HFF-Myc (cell line): ENCODE measurements around the gene RNF2.

Experiments
- DNase-seq: peaks from one replicate; pipeline ENCODE4 v3.0.0-alpha.2; 2011; ENCODE audit warnings: low read depth; ENCODE audit errors: extremely low read depth
- H3K4me3 ChIP-seq: replicated peaks from 2 replicates; pipeline ENCODE4 v1.5.1; 2011; ENCODE audit warnings: low read depth, mild to moderate bottlenecking, control low read depth, low read length
- TF ChIP-seq, protein P1 (sequence below): IDR thresholded peaks from 2 replicates; pipeline ENCODE4 v1.5.1; 2012; ENCODE audit warnings: mild to moderate bottlenecking, low read depth, low read length, control low read depth; ENCODE audit errors: missing control alignments

Gene RNF2

GRCh38 chr1:185137896-185138545 lies 92.7 kb downstream of the RNF2 start:
- H3K4me3 ChIP-seq = no peak overlapping the region
- TF ChIP-seq, protein P1, sequence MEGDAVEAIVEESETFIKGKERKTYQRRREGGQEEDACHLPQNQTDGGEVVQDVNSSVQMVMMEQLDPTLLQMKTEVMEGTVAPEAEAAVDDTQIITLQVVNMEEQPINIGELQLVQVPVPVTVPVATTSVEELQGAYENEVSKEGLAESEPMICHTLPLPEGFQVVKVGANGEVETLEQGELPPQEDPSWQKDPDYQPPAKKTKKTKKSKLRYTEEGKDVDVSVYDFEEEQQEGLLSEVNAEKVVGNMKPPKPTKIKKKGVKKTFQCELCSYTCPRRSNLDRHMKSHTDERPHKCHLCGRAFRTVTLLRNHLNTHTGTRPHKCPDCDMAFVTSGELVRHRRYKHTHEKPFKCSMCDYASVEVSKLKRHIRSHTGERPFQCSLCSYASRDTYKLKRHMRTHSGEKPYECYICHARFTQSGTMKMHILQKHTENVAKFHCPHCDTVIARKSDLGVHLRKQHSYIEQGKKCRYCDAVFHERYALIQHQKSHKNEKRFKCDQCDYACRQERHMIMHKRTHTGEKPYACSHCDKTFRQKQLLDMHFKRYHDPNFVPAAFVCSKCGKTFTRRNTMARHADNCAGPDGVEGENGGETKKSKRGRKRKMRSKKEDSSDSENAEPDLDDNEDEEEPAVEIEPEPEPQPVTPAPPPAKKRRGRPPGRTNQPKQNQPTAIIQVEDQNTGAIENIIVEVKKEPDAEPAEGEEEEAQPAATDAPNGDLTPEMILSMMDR = no peak
- DNase-seq = no peak

GRCh38 chr1:185139246-185139645 lies 93.9 kb downstream of the RNF2 start:
- H3K4me3 ChIP-seq = no peak overlapping the region
- TF ChIP-seq, protein P1 = no peak
- DNase-seq = no peak

GRCh38 chr1:185144233-185144632 lies 98.9 kb downstream of the RNF2 start:
- DNase-seq = no peak
- TF ChIP-seq, protein P1 = no peak
- H3K4me3 ChIP-seq = no peak overlapping the region

DNA sequence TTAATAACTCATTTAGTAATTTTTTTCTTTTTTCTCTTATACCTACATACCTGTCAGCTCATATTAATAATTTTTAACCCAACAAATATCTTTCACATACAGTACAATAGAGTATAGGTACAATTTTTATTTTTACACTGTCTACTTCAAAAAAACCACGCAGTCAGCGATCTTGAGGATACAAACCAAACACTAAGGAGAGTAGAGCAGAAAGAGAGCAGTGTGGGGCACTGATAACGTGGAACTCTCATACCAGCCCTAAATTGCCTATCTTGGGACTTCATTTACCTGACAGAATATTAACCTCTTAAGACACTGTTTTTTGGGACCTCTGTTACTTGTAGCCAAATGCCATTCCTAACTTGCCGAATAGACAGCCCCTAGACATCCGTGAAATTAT lies 105.9 kb downstream of the RNF2 start:
- DNase-seq = no peak
- H3K4me3 ChIP-seq = no peak overlapping the region
- TF ChIP-seq, protein P1 = no peak
